Measurements from ENCODE around the gene IPO8. TPM values are rescaled to one million over a fixed set of nuclear protein-coding genes. Genes with fewer than 3 reads are reported as not detected.

Gene IPO8
- total and polyA plus RNA-seq, 2 of the 8 experiments (the other 6 are each of a cell fraction or from before 2014, with no cell fraction given), result 7.2 to 59.8 TPM

- no peak overlapping the region for H4K8ac ChIP-seq (ENCODE audit: extremely low read depth, insufficient read depth, low read length)
- TF ChIP-seq HDAC6 (IDR thresholded peaks at IDR 0.05; ENCODE audit: low read depth, low read length) (no peak), GTF2F1 (IDR thresholded peaks at IDR 0.05; ENCODE audit: borderline replicate concordance, low read depth, low read length) (no peak), ZNF274 (IDR thresholded peaks at IDR 0.05; ENCODE audit: borderline replicate concordance, extremely low read depth, low read length) (no peak), SUZ12 (IDR thresholded peaks at IDR 0.05; ENCODE audit: low read length) (no peak)
- H4K91ac ChIP-seq (replicated peaks; ENCODE audit: insufficient read length, low read length), result no peak overlapping the region
- H3K9me3 ChIP-seq (ENCODE audit: insufficient read depth in 2 of 2, low read depth in 1 of 2, low read length in 1 of 2), result no peaks in the 10 kb centered on the region
- H2BK20ac ChIP-seq (ENCODE audit: low read length), result no peak overlapping the region
- no peak overlapping the region for H2BK15ac ChIP-seq (ENCODE audit: low read length)
- H3K23ac ChIP-seq (ENCODE audit: insufficient read length), result no peak overlapping the region
- no peaks in the 10 kb centered on the region for H3K79me2 ChIP-seq (ENCODE audit: control insufficient read depth in 1 of 2, insufficient read depth in 2 of 2, low read length in 2 of 2)
- no peak overlapping the region for H4K5ac ChIP-seq (ENCODE audit: insufficient read length, low read depth, low read length)
- H3K9ac ChIP-seq (replicated peaks in 1 of 4; ENCODE audit: extremely low read depth in 1 of 4, low read depth in 3 of 4, low read length in 3 of 4), result no peak overlapping the region
- no peak overlapping the region for H2AFZ ChIP-seq (ENCODE audit: low read length)
- H4K20me1 ChIP-seq (replicated peaks in 1 of 2; ENCODE audit: control insufficient read depth in 1 of 2, insufficient read depth in 2 of 2, low read length in 2 of 2), result no peaks in the 10 kb centered on the region
- CTCF ChIA-PET (ENCODE audit: partially characterized antibody), result interaction anchor here (1.0 to 1.5 kb wide), 2 partner anchors 44 to 53 kb away, joined by 3 to 4 read pairs; no protein-coding TSS in a partner anchor
- WGBS, 2 experiments (ENCODE audit: extremely low coverage in 1 of 2, insufficient coverage in 1 of 2, insufficient read length in 1 of 2, insufficient replicate concordance in 2 of 2, low coverage in 1 of 2, low lambda C conversion rate in 2 of 2, missing lambda C conversion rate in 1 of 2), result 89% methylated on average over 6 of the region's 6 CpGs; no CpG with 5 or more reads in 1 of the 2 experiments
- no peak overlapping the region for H2BK5ac ChIP-seq (ENCODE audit: low read depth, low read length)
- H3K27me3 ChIP-seq (replicated peaks in 1 of 4; ENCODE audit: control insufficient read depth in 3 of 4, extremely low read depth in 1 of 4, insufficient read depth in 3 of 4, low read length in 3 of 4), result no peaks in the 10 kb centered on the region
- no peak overlapping the region for H3K14ac ChIP-seq (ENCODE audit: insufficient read length)
- no peak overlapping the region for H2BK120ac ChIP-seq (replicated peaks; ENCODE audit: low read depth, low read length)
- POLR2A ChIA-PET (ENCODE audit: partially characterized antibody), result interaction anchor here (0.6 kb wide), 1 partner anchor 1040 kb away, joined by 3 read pairs; no protein-coding TSS in a partner anchor
- no peak overlapping the region for H3K56ac ChIP-seq (replicated peaks; ENCODE audit: insufficient read length, low read depth, low read length)
- H3K27ac ChIP-seq (ENCODE audit: low read depth, low read length), result no peak overlapping the region
- H3K4ac ChIP-seq (replicated peaks; ENCODE audit: insufficient read length, low read depth, low read length), result no peak overlapping the region
- no peak overlapping the region for H3K4me3 ChIP-seq (ENCODE audit: extremely low read depth in 1 of 4, insufficient read depth in 2 of 4, low read depth in 3 of 4, low read length in 4 of 4)
- no peak for FAIRE-seq
- H2BK12ac ChIP-seq (ENCODE audit: low read depth, low read length), result no peak overlapping the region
- no peaks in the 10 kb centered on the region for H3K79me1 ChIP-seq (ENCODE audit: low read depth, low read length)
- no peak for DNase-seq (ENCODE audit: low read depth in 1 of 2, low spot score in 2 of 2)
- H3K4me2 ChIP-seq (ENCODE audit: insufficient read depth in 1 of 2, low read depth in 2 of 2, low read length in 2 of 2), result no peak overlapping the region
- no peaks in the 10 kb centered on the region for H3K36me3 ChIP-seq (ENCODE audit: control insufficient read depth in 2 of 4, insufficient read depth in 4 of 4, low read length in 3 of 4)
- peaks cover 0 to 4% (median 2%) of the 10 kb centered on the region in 4 experiments; a peak in 2 of 7 replicates for H3K4me1 ChIP-seq (replicated peaks in 1 of 4; ENCODE audit: control insufficient read depth in 3 of 4, insufficient read depth in 4 of 4, low read length in 3 of 4)
- no peak overlapping the region for H2AK5ac ChIP-seq (ENCODE audit: low read depth, low read length)
- H3K18ac ChIP-seq (ENCODE audit: extremely low read depth, low read length), result no peak overlapping the region
- H3K23me2 ChIP-seq (ENCODE audit: low read depth, low read length), result peaks cover 4% of the 10 kb centered on the region
Measured at GRCh38 chr12:30700216-30700900, 4.7 kb upstream of the IPO8 start.
